Panc1 (cell line): ENCODE data around the gene KCNAB1.

Experiments used
- POLR2AphosphoS5 ChIP-seq: IDR thresholded peaks from 2 replicates; pipeline ENCODE4 v1.6.1; 2012; ENCODE audit warnings: mild to moderate bottlenecking, low read depth, low read length, moderate library complexity
- TF ChIP-seq, protein P1 (sequence below): fragments of 450-650 bp; IDR thresholded peaks from 2 replicates; pipeline ENCODE4 v1.5.1; 2017; ENCODE audit warnings: mild to moderate bottlenecking
- TF ChIP-seq, protein P2 (sequence below), 2 experiments: IDR thresholded peaks; 2 replicates each; pipeline ENCODE4 v1.6.1; 2011 to 2012; ENCODE audit warnings: low read depth in 2 of 2, control low read depth in 1 of 2, low read length in 1 of 2, mild to moderate bottlenecking in 1 of 2, moderate library complexity in 1 of 2; ENCODE audit not compliant: insufficient read depth in 1 of 2

DNA sequence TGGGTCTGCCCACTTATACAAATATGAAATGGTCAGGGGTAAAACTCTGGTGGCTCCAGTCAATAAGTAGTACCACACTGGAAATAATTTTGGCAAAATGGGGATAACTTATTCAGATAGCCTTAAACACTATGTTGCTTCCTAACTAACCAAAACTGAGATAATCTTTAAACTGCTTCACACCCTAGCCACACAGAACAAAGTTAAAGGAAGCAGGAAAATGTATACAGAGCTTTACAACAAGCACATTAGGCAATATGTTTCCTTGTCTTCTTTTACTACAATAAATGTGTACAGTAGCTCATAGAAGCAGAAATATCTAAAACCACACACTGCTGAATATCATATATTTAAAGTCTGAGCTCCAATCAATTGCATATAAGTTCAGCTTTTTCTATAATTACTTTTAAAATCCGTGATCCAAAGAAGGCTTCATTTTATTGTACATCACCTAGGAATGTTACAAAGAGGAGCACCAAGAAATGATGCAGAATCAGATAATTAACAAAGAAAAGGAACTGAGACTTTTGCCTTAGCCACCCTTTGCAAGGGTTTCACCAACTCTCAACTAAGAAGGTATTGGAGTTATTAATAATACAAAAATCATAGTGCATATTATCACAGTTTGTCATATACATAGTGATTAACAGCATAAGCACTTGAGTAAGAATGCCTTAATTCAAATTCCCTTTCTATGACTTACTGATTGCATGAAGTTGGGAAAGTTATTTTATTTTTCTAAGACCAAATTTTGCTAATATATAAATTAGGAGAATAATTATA lies 443.7 kb downstream of the KCNAB1 start:
- TF ChIP-seq, protein P1, sequence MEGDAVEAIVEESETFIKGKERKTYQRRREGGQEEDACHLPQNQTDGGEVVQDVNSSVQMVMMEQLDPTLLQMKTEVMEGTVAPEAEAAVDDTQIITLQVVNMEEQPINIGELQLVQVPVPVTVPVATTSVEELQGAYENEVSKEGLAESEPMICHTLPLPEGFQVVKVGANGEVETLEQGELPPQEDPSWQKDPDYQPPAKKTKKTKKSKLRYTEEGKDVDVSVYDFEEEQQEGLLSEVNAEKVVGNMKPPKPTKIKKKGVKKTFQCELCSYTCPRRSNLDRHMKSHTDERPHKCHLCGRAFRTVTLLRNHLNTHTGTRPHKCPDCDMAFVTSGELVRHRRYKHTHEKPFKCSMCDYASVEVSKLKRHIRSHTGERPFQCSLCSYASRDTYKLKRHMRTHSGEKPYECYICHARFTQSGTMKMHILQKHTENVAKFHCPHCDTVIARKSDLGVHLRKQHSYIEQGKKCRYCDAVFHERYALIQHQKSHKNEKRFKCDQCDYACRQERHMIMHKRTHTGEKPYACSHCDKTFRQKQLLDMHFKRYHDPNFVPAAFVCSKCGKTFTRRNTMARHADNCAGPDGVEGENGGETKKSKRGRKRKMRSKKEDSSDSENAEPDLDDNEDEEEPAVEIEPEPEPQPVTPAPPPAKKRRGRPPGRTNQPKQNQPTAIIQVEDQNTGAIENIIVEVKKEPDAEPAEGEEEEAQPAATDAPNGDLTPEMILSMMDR, result no peak
- no peak for TF ChIP-seq POLR2AphosphoS5
- TF ChIP-seq, protein P2, sequence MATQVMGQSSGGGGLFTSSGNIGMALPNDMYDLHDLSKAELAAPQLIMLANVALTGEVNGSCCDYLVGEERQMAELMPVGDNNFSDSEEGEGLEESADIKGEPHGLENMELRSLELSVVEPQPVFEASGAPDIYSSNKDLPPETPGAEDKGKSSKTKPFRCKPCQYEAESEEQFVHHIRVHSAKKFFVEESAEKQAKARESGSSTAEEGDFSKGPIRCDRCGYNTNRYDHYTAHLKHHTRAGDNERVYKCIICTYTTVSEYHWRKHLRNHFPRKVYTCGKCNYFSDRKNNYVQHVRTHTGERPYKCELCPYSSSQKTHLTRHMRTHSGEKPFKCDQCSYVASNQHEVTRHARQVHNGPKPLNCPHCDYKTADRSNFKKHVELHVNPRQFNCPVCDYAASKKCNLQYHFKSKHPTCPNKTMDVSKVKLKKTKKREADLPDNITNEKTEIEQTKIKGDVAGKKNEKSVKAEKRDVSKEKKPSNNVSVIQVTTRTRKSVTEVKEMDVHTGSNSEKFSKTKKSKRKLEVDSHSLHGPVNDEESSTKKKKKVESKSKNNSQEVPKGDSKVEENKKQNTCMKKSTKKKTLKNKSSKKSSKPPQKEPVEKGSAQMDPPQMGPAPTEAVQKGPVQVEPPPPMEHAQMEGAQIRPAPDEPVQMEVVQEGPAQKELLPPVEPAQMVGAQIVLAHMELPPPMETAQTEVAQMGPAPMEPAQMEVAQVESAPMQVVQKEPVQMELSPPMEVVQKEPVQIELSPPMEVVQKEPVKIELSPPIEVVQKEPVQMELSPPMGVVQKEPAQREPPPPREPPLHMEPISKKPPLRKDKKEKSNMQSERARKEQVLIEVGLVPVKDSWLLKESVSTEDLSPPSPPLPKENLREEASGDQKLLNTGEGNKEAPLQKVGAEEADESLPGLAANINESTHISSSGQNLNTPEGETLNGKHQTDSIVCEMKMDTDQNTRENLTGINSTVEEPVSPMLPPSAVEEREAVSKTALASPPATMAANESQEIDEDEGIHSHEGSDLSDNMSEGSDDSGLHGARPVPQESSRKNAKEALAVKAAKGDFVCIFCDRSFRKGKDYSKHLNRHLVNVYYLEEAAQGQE (IDR thresholded peaks at IDR 0.05; ENCODE audit: insufficient read depth in 1 of 2, low read depth in 2 of 2, low read length in 1 of 2), result no peak
